ENCODE results near the gene FEM1B.

The FEM1B gene

DNA sequence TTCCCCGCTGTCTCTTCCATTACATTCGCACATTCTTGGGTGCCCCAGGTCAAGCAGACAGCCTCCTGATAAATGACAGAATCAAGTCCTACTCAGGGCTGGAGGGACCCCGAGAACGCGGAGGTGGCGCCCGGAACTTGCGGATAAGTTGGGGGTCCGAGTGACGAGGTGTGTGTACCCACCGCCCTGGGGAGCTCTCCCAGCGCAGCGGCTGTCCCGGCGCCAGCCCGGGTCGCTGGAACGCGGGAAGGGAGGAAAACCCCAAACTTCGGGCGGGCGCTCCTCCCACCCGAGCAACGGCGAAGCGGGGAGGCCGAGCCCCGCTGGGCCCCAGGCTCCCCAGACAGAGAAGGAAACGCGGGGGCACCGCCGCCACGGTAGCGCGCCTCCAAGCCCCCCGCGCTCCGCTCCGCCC, 48.6 kb upstream of the FEM1B start (continued):
- no peak for TF ChIP-seq PRDM4 (tag by site-specific recombination; IDR thresholded peaks at IDR 0.05)
- TF ChIP-seq ZNF530 (tag by site-specific recombination; IDR thresholded peaks at IDR 0.05; ENCODE audit: low read depth), result no peak
- TF ChIP-seq ZNF10 (tag by site-specific recombination; IDR thresholded peaks at IDR 0.05), result no peak
- TF ChIP-seq ZFP3 (tag by site-specific recombination; IDR thresholded peaks at IDR 0.05; ENCODE audit: low read depth), result no peak
- no peak for TF ChIP-seq ATF2 (tag by site-specific recombination; IDR thresholded peaks at IDR 0.05; ENCODE audit: low read depth)
- TF ChIP-seq ZNF155 (tag by site-specific recombination; IDR thresholded peaks at IDR 0.05), result no peak
- TF ChIP-seq, protein P1, sequence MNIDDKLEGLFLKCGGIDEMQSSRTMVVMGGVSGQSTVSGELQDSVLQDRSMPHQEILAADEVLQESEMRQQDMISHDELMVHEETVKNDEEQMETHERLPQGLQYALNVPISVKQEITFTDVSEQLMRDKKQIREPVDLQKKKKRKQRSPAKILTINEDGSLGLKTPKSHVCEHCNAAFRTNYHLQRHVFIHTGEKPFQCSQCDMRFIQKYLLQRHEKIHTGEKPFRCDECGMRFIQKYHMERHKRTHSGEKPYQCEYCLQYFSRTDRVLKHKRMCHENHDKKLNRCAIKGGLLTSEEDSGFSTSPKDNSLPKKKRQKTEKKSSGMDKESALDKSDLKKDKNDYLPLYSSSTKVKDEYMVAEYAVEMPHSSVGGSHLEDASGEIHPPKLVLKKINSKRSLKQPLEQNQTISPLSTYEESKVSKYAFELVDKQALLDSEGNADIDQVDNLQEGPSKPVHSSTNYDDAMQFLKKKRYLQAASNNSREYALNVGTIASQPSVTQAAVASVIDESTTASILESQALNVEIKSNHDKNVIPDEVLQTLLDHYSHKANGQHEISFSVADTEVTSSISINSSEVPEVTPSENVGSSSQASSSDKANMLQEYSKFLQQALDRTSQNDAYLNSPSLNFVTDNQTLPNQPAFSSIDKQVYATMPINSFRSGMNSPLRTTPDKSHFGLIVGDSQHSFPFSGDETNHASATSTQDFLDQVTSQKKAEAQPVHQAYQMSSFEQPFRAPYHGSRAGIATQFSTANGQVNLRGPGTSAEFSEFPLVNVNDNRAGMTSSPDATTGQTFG (tag by site-specific recombination; IDR thresholded peaks at IDR 0.05; ENCODE audit: borderline replicate concordance), result no peak
- peak; percentile 50; the same call in 1 of the 2 replicates for TF ChIP-seq ZFP37 (tag by site-specific recombination; IDR thresholded peaks at IDR 0.05)
- no peak for TF ChIP-seq ZNF473 (tag by site-specific recombination; IDR thresholded peaks at IDR 0.05)
- 0 out of 2 replicates have a peak, but pooled peaks have one; percentile 21 for TF ChIP-seq GLI4 (tag by site-specific recombination; IDR thresholded peaks at IDR 0.05)
- TF ChIP-seq ZNF785 (tag by site-specific recombination; IDR thresholded peaks at IDR 0.05), result no peak
- no peak for TF ChIP-seq ZNF585B (tag by site-specific recombination; IDR thresholded peaks at IDR 0.05)
- TF ChIP-seq ZNF670 (tag by site-specific recombination; IDR thresholded peaks at IDR 0.05; ENCODE audit: low read depth), result no peak
- TF ChIP-seq GLIS2 (tag by site-specific recombination; IDR thresholded peaks at IDR 0.05), result peak; percentile 95
- TF ChIP-seq ZNF280D (tag by site-specific recombination; IDR thresholded peaks at IDR 0.05), result no peak
- TF ChIP-seq, protein P2, sequence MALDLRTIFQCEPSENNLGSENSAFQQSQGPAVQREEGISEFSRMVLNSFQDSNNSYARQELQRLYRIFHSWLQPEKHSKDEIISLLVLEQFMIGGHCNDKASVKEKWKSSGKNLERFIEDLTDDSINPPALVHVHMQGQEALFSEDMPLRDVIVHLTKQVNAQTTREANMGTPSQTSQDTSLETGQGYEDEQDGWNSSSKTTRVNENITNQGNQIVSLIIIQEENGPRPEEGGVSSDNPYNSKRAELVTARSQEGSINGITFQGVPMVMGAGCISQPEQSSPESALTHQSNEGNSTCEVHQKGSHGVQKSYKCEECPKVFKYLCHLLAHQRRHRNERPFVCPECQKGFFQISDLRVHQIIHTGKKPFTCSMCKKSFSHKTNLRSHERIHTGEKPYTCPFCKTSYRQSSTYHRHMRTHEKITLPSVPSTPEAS (tag by site-specific recombination; IDR thresholded peaks at IDR 0.05), result 0 out of 2 replicates have a peak, but pooled peaks have one; percentile 9
- TF ChIP-seq ZNF366 (tag by site-specific recombination; conservative IDR thresholded peaks at IDR 0.05), result peak; percentile 32; the same call in 1 of the 2 replicates
- TF ChIP-seq ZNF514 (tag by site-specific recombination; IDR thresholded peaks at IDR 0.05), result no peak
- no peak for TF ChIP-seq PBX3 (CRISPR knock-in tag; IDR thresholded peaks at IDR 0.05)
- no peak for TF ChIP-seq ZNF274 (IDR thresholded peaks at IDR 0.05; ENCODE audit: low read length)
- TF ChIP-seq ZNF274 (tag by site-specific recombination; IDR thresholded peaks at IDR 0.05; ENCODE audit: borderline replicate concordance), result no peak
- no peak for TF ChIP-seq ZNF354C (tag by site-specific recombination; IDR thresholded peaks at IDR 0.05; ENCODE audit: borderline replicate concordance, low read depth)
- TF ChIP-seq ZNF777 (tag by site-specific recombination; IDR thresholded peaks at IDR 0.05; ENCODE audit: borderline replicate concordance), result 0 out of 2 replicates have a peak, but pooled peaks have one; percentile 23
- TF ChIP-seq YY2 (tag by site-specific recombination; IDR thresholded peaks at IDR 0.05), result peak; percentile 12; the same call in 1 of the 2 replicates
- no peak for TF ChIP-seq ZSCAN30 (tag by site-specific recombination; IDR thresholded peaks at IDR 0.05)
- TF ChIP-seq ZNF48 (tag by site-specific recombination; IDR thresholded peaks at IDR 0.05), result no peak
- TF ChIP-seq ZNF211 (tag by site-specific recombination; IDR thresholded peaks at IDR 0.05; ENCODE audit: low read depth), result no peak
- no peak for TF ChIP-seq ZNF837 (tag by site-specific recombination; IDR thresholded peaks at IDR 0.05)
- TF ChIP-seq GLIS1 (tag by site-specific recombination; IDR thresholded peaks at IDR 0.05), result peak; percentile 73
- no peak for TF ChIP-seq ZNF776 (tag by site-specific recombination; IDR thresholded peaks at IDR 0.05; ENCODE audit: borderline replicate concordance)
